Cardiac muscle cell (in vitro differentiated cells and primary cell): ENCODE measurements around the gene SPIN2A. TPM values are rescaled to one million over a fixed set of nuclear protein-coding genes. Genes with fewer than 3 reads are reported as not detected.
"Not testable (repeated sequence)": the region's sequence is repeated elsewhere in the genome, so short reads cannot be mapped to it uniquely, and the experiment has no call there.

Source experiments
- DNase-seq, 2 donors: peaks; one replicate each; pipeline versions ENCODE4 v3.0.0 to v3.0.0-alpha.2; 2010 to 2017; ENCODE audit warnings: low read depth in 1 of 2, low spot score in 1 of 2
- H3K27ac ChIP-seq: fragments of 200-600 bp; sonication (generic); 2 replicates; pipeline ENCODE4 v1.5.1; 2016
- H3K27me3 ChIP-seq: fragments of 200-600 bp; sonication (generic); 2 replicates; pipeline ENCODE4 v1.6.0; 2016; ENCODE audit warnings: control low read depth
- H3K36me3 ChIP-seq: fragments of 200-600 bp; sonication (generic); 2 replicates; pipeline ENCODE4 v1.5.1; 2016; ENCODE audit warnings: control low read depth
- H3K4me1 ChIP-seq: fragments of 200-600 bp; sonication (generic); 2 replicates; pipeline ENCODE4 v1.8.1; 2017; ENCODE audit warnings: low read depth, mild to moderate bottlenecking, mixed run types
- H3K4me3 ChIP-seq: fragments of 200-600 bp; sonication (generic); 2 replicates; pipeline ENCODE4 v1.5.1; 2016; ENCODE audit warnings: mild to moderate bottlenecking
- H3K9me3 ChIP-seq: fragments of 200-600 bp; sonication (generic); 2 replicates; pipeline ENCODE4 v1.5.1; 2017; ENCODE audit warnings: low read depth, mild to moderate bottlenecking, control low read depth
- polyA plus RNA-seq: library from polyadenylated mRNA; unstranded; fragments of >200 nt; fragmentation: Nextera tagmentation; extraction: Ambion mirVana; gene quantifications from 2 replicates; pipeline ENCODE4 v1.2.1, GENCODE V29; 2016
- total RNA-seq: library from RNA; depleted of rRNA; stranded (reverse); fragments of >200 nt; gene quantifications from 2 replicates; pipeline ENCODE4 v1.2.3, GENCODE V29; 2016
- TF ChIP-seq, protein P1 (sequence below): IDR thresholded peaks from 2 replicates; pipeline ENCODE4 v1.5.1; 2012; ENCODE audit warnings: low read depth, mild to moderate bottlenecking, low read length

The SPIN2A gene
- total and polyA plus RNA-seq, 2 experiments from 2014 or later = 0.51 to 2.5 TPM

DNA sequence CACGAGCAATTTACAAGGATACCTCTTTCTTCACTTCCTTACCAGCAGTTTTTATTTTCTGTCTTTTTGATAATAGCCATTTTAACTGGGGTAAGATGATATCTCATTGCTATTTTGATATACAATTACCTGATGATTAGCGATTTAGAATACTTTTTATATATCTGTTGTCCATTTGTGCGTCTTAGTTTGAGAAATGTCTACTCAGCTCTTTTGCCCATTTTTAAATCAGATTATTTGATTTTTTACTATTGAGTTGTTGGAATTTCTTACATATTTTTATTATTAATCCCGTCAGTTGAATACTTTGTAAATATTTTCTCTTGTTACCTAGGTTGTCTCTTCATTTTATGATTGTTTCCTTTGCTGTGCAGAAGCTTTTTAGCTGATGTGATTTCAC is 1.5 kb upstream of the SPIN2A start:
- H3K27ac ChIP-seq = no peak overlapping the region
- H3K4me1 ChIP-seq = no peaks in the 10 kb centered on the region
- TF ChIP-seq, protein P1, sequence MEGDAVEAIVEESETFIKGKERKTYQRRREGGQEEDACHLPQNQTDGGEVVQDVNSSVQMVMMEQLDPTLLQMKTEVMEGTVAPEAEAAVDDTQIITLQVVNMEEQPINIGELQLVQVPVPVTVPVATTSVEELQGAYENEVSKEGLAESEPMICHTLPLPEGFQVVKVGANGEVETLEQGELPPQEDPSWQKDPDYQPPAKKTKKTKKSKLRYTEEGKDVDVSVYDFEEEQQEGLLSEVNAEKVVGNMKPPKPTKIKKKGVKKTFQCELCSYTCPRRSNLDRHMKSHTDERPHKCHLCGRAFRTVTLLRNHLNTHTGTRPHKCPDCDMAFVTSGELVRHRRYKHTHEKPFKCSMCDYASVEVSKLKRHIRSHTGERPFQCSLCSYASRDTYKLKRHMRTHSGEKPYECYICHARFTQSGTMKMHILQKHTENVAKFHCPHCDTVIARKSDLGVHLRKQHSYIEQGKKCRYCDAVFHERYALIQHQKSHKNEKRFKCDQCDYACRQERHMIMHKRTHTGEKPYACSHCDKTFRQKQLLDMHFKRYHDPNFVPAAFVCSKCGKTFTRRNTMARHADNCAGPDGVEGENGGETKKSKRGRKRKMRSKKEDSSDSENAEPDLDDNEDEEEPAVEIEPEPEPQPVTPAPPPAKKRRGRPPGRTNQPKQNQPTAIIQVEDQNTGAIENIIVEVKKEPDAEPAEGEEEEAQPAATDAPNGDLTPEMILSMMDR = no peak
- no peaks in the 10 kb centered on the region for H3K9me3 ChIP-seq
- no peaks in the 10 kb centered on the region for H3K27me3 ChIP-seq
- DNase-seq = no peak
- H3K4me3 ChIP-seq = no peak overlapping the region
- H3K36me3 ChIP-seq = no peaks in the 10 kb centered on the region

DNA sequence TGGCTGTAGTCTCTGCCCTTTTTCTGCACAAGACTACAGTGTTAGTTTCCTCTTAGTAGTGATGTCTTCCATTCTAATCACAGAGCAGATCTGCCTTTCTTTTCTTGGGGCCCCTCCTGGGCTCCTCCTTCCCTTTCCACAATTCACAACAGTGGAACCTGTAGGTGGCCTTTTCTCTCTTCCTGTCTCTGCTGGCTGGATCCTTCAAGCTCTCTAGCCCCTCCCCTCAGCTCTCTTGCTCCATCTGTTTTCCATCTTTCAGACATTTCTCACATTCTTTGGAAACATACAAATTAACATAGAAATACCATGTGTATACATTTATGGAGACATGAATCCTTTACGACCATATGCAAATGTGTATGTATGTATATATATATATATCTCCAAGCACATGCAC is 304 bp upstream of the SPIN2A start:
- peak; percentile 23 to 57 for DNase-seq
- H3K4me1 ChIP-seq = no peaks in the 10 kb centered on the region
- H3K36me3 ChIP-seq = no peaks in the 10 kb centered on the region
- H3K27ac ChIP-seq = peak overlapping the region; percentile 73
- TF ChIP-seq, protein P1 = no peak
- no peaks in the 10 kb centered on the region for H3K9me3 ChIP-seq
- no peaks in the 10 kb centered on the region for H3K27me3 ChIP-seq
- H3K4me3 ChIP-seq = peak overlapping the region; percentile 31

DNA sequence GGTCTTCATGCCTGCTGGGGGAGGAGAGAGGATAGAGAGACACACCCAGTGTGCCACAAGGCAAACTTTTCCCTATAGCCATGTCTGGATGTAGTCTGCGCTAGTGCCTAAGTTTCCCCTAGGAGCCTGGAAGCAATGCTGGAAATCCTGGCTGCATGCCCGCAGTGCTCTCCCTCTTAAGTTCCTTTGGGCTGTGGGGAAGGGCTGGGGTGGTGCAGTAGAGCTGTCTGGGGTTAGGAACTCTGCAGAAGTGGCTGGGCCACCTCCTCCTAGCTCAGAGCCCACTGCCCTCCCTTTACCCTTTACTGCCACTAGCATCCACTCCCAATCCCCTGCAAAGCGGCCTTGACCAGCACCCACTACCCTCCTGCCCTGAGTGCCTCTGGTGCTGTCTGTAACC is 608 bp downstream of the SPIN2A start:
- not testable (repeated sequence) for H3K4me3 ChIP-seq, H3K27me3 ChIP-seq, H3K36me3 ChIP-seq, H3K9me3 ChIP-seq, DNase-seq, H3K4me1 ChIP-seq
- peak overlapping the region; percentile 73 for H3K27ac ChIP-seq

DNA sequence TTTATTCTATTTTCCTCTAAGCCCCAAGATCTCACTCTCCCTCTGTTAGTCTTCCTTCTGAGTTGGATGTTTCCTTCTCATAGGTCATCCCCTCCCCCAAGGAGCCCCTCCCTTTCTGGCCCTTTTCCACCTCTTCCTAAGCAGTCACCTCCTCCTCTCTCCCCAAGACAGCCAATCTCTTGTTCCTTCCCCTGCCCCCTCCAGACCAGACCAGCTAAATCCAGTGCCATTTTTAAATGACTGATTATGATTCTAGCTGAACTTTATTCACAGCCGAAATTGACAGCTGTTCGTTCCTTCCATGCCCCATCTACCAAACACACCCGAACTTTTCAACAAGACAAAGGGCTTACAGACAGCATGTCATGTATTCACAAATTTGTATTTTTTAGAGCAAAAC is 1.9 kb downstream of the SPIN2A start:
- no peak for DNase-seq
- TF ChIP-seq, protein P1 = no peak
- no peaks in the 10 kb centered on the region for H3K4me1 ChIP-seq
- H3K36me3 ChIP-seq = no peaks in the 10 kb centered on the region
- H3K4me3 ChIP-seq = no peak overlapping the region
- H3K27ac ChIP-seq = no peak overlapping the region
- H3K9me3 ChIP-seq = no peaks in the 10 kb centered on the region
- H3K27me3 ChIP-seq = no peaks in the 10 kb centered on the region

DNA sequence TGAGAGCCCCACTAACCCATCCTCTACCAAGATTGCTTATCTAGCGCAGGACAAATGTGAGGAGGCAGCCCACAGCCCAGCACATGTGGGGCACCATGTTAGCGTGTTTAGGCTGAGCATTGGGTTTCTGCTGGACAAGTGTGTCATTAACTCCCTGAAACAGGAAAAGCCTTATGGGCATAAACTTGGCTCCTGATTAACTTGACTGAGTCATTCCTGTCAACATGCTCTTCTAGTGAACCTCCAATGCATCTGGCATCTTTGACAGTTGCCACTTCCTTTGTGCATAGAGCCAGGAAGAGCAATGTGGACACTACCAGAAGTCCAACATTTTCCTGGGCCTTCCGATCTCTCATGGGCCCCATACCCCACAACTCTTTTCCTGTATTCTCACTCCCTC is 2.5 kb downstream of the SPIN2A start:
- Histone ChIP-seq H3K4me1 (no peaks in the 10 kb centered on the region), H3K27ac (no peak overlapping the region)
- no peak for DNase-seq

DNA sequence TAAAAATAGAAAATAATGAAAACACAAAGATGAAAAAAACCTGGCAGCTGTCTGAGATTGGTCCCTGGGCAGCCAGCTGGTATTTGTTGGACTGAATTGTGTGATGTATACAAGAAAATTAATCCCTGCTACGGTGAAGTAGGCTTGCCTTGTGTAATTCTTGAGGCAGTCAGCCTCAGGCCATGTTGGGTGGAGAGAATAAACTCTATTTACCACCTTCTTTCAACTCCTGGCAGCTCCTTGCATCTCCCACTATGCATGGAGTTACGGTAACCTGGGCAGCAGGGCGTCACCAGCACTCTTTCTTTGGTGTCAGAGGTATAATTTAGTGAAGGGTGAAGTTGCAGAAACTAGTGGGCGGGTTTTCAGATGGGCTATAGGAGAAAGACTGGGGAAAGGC is 3.5 kb downstream of the SPIN2A start:
- no peak overlapping the region for H3K4me3 ChIP-seq
- H3K27ac ChIP-seq = no peak overlapping the region
- DNase-seq = no peak
- no peaks in the 10 kb centered on the region for H3K4me1 ChIP-seq
- H3K9me3 ChIP-seq = no peaks in the 10 kb centered on the region
- H3K27me3 ChIP-seq = no peaks in the 10 kb centered on the region
- H3K36me3 ChIP-seq = no peaks in the 10 kb centered on the region
- TF ChIP-seq, protein P1 = no peak

More for the DNA sequence above, 2.5 kb downstream of the SPIN2A start:
- TF ChIP-seq, protein P1 = no peak
- Histone ChIP-seq H3K36me3 (no peaks in the 10 kb centered on the region), H3K9me3 (no peaks in the 10 kb centered on the region), H3K4me3 (no peak overlapping the region), H3K27me3 (no peaks in the 10 kb centered on the region)

DNA sequence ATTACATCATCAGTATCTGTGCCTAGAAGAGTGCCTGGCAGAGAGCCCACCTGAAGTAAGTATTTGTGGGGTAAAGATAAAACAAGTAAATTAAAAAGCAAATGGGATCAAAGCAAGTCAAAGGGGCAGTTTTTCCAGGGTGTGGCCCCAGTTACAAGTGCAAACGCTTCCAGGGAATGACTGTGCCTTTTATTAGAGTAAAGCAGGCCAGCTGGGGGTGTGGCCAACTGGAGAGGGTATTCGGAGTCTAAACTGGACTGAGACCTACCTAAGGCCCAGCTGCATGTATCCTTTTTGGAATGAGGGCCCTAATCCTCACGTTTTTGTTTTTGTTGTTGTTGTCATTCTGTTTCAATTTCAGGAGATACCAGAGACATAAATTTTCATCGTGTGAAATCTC is 3.9 kb downstream of the SPIN2A start:
- H3K4me1 ChIP-seq, H3K36me3 ChIP-seq, H3K4me3 ChIP-seq, H3K27ac ChIP-seq, H3K27me3 ChIP-seq, H3K9me3 ChIP-seq, DNase-seq: not testable (repeated sequence)
